Natural killer cell (primary cell): Measurements from ENCODE around the gene HECTD4. TPM values are rescaled to one million over a fixed set of nuclear protein-coding genes. Genes with fewer than 3 reads are reported as not detected.
A peak's percentile ranks its signal among the peaks of the same experiment; 100 is the strongest.

Experiments used
- ATAC-seq, 3 donors: fragments of 150-1000 bp in 2 of 3; fragments of 200-7000 bp in 1 of 3; cut with Tn5 transposase; 1 replicate in 1 of 3; 2 replicates in 2 of 3; pipeline ENCODE4 v1.10.0; 2021; ENCODE audit warnings: mild to moderate bottlenecking in 2 of 3, moderate library complexity in 2 of 3
- DNase-seq, 2 donors: peaks; one replicate each; pipeline versions ENCODE4 v3.0.0 to v3.0.0-alpha.2; 2013 to 2021; ENCODE audit warnings: mixed read lengths in 1 of 2
- H3K27ac ChIP-seq: one replicate; pipeline ENCODE4 v1.5.1; 2013; ENCODE audit warnings: mild to moderate bottlenecking, low read length
- H3K27me3 ChIP-seq: one replicate; pipeline ENCODE4 v1.6.1; 2013; ENCODE audit warnings: low read length; ENCODE audit not compliant: control insufficient read depth, insufficient read depth
- H3K36me3 ChIP-seq: one replicate; pipeline ENCODE4 v1.6.1; 2013; ENCODE audit warnings: low read length; ENCODE audit not compliant: control insufficient read depth, insufficient read depth
- H3K4me1 ChIP-seq: one replicate; pipeline ENCODE4 v1.6.1; 2013; ENCODE audit warnings: low read length; ENCODE audit not compliant: control insufficient read depth, insufficient read depth
- H3K4me3 ChIP-seq: one replicate; pipeline ENCODE4 v1.5.1; 2013; ENCODE audit warnings: low read length
- H3K9me3 ChIP-seq: one replicate; pipeline ENCODE4 v1.6.1; 2013; ENCODE audit warnings: low read length; ENCODE audit not compliant: control insufficient read depth, insufficient read depth
- H3K27ac Mint-ChIP-seq, 2 donors: one replicate each; pipeline ENCODE4 v1.8.0; 2022; ENCODE audit warnings: mild to moderate bottlenecking in 2 of 2, mixed read lengths in 2 of 2, moderate library complexity in 1 of 2
- H3K27me3 Mint-ChIP-seq, 2 donors: one replicate each; pipeline ENCODE4 v1.8.0; 2022; ENCODE audit warnings: low read depth in 2 of 2, mixed read lengths in 2 of 2
- H3K36me3 Mint-ChIP-seq: one replicate; pipeline ENCODE4 v1.8.0; 2022; ENCODE audit warnings: mixed read lengths
- H3K4me1 Mint-ChIP-seq, 2 donors: one replicate each; pipeline ENCODE4 v1.8.0; 2022; ENCODE audit warnings: mixed read lengths in 2 of 2
- H3K4me3 Mint-ChIP-seq: one replicate; pipeline ENCODE4 v1.8.0; 2022; ENCODE audit warnings: mild to moderate bottlenecking, moderate library complexity, mixed read lengths
- H3K9me3 Mint-ChIP-seq, 2 donors: one replicate each; pipeline ENCODE4 v1.8.0; 2022; ENCODE audit warnings: mixed read lengths in 2 of 2
- WGBS: methylation state at CpG from one replicate; pipeline ENCODE4 v1.1.7; 2013; ENCODE audit warnings: missing lambda C conversion rate; ENCODE audit not compliant: insufficient coverage; 5-methylcytosine and 5-hydroxymethylcytosine counted together
- intact Hi-C: fragments of 100-400 bp; cut with micrococcal nuclease; formaldehyde crosslinking; loops from one replicate; pipeline ENCODE4 v1.14.2; 2022
- total RNA-seq, 4 donors: library from RNA; stranded (reverse); fragments of 120-200 nt in 1 of 4; gene quantifications; one replicate each; pipeline versions ENCODE4 v1.2.3 to v1.2.4, GENCODE V29; 2013 to 2022
- TF ChIP-seq, protein P1 (sequence below): fragments of 200-600 bp; IDR thresholded peaks from one replicate; pipeline ENCODE4 v1.8.0; 2022; ENCODE audit warnings: antibody characterized with exemption

Gene HECTD4
- total RNA-seq, 3 donors from 2014 or later (not counting 1 experiment from before 2014, with no cell fraction given), result 66.9 to 82.6 (median 79.2) TPM

DNA sequence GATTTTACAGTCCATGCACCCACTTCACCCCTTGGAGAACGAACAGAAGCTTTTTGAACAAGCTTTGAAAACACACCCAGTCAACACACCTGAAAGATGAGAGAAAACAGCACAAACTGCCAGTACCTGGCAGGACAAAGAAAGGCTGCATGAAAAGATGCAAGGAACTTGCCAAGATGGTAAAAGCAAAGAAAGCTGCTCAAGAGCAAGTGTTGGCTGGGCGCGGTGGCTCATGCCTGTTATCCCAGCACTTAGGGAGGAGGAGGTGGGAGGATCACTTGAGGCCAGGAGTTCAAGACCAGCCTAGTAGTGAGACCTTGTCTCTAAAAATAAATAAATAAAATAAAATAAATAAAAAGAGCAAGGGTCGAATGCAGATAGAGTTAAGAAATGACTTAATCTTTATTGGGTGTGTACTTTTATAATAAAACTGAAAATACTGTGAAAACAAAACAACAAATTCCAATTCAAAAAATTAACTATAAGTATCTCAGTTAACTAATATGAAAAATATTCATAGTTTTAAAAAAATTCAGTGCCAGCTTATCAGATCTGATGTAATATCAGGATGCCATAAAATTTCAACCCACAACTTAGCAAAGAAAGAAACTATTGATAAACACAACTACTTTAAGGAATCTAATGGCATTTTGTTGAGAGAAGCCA is 59.2 kb downstream of the HECTD4 start:
- intact Hi-C loops, result no loop called here
- ATAC-seq (no peak), DNase-seq (no peak)
- Histone ChIP-seq H3K27me3 (no peaks in the 10 kb centered on the region), H3K9me3 (no peaks in the 10 kb centered on the region), H3K36me3 (peaks cover 5% of the 10 kb centered on the region), H3K27ac (no peak overlapping the region), H3K4me1 (no peaks in the 10 kb centered on the region), H3K4me3 (no peak overlapping the region)
- H3K9me3 Mint-ChIP-seq, result no peaks in the 10 kb centered on the region
- peak overlapping the region in 1 of 2 donors; percentile 29 for H3K27ac Mint-ChIP-seq
- no peaks in the 10 kb centered on the region for H3K27me3 Mint-ChIP-seq
- 91% methylated on average over 3 of the region's 4 CpGs for WGBS
- H3K4me3 Mint-ChIP-seq, result no peak overlapping the region
- TF ChIP-seq, protein P1, sequence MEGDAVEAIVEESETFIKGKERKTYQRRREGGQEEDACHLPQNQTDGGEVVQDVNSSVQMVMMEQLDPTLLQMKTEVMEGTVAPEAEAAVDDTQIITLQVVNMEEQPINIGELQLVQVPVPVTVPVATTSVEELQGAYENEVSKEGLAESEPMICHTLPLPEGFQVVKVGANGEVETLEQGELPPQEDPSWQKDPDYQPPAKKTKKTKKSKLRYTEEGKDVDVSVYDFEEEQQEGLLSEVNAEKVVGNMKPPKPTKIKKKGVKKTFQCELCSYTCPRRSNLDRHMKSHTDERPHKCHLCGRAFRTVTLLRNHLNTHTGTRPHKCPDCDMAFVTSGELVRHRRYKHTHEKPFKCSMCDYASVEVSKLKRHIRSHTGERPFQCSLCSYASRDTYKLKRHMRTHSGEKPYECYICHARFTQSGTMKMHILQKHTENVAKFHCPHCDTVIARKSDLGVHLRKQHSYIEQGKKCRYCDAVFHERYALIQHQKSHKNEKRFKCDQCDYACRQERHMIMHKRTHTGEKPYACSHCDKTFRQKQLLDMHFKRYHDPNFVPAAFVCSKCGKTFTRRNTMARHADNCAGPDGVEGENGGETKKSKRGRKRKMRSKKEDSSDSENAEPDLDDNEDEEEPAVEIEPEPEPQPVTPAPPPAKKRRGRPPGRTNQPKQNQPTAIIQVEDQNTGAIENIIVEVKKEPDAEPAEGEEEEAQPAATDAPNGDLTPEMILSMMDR, result no peak
- H3K36me3 Mint-ChIP-seq, result no peaks in the 10 kb centered on the region
- H3K4me1 Mint-ChIP-seq, result peaks cover 9 to 23% of the 10 kb centered on the region in 2 donors

DNA sequence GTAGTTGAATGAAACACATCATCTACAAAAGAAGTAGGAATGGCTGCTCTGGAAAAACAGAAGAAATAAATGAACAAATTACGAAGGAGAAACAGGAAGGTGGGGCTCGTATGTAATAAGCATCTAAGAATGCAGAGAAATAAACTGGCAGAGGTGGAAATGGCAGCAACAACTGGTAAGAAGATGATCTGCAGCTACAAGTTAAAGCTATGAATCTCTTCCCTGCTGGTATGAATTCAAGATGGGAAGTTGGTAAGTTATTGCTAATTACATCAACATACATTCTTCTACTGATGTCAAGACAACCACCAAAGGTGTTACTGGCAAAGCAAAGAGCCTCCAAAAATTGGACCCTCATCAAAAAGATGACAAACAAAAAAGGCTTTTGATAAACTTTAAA is 59.8 kb downstream of the HECTD4 start:
- Histone ChIP-seq H3K27me3 (no peaks in the 10 kb centered on the region), H3K27ac (no peak overlapping the region), H3K4me3 (no peak overlapping the region), H3K36me3 (peaks cover 5% of the 10 kb centered on the region), H3K4me1 (no peaks in the 10 kb centered on the region), H3K9me3 (no peaks in the 10 kb centered on the region)
- ATAC-seq, result no peak
- TF ChIP-seq, protein P1, result no peak
- H3K27me3 Mint-ChIP-seq, result no peaks in the 10 kb centered on the region
- peak overlapping the region in 1 of 2 donors; percentile 29 for H3K27ac Mint-ChIP-seq
- WGBS, result 95% methylated on average over 2 of the region's 2 CpGs
- no peak overlapping the region for H3K4me3 Mint-ChIP-seq
- H3K4me1 Mint-ChIP-seq, result peaks cover 9 to 23% of the 10 kb centered on the region in 2 donors
- no peaks in the 10 kb centered on the region for H3K36me3 Mint-ChIP-seq
- H3K9me3 Mint-ChIP-seq, result no peaks in the 10 kb centered on the region
- DNase-seq, result no peak
- intact Hi-C loops, result no loop called here

DNA sequence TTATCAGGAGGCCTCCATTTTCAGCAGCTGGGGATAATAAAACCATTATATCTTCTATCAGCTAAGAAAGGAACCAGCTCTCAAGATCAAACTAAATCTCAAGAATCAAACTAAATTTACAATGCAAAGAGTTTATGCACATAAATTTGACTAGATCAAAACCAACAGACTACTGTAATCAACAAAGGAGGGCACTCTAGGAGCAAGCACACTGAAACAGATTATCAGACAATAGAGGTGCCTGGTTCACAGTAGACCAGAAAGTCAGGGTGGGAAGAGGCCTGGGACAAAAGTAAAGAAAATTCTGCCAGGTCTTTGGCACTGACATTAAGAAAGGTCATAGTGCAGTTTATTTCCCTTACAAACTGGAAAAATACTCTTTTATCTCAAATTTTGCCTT is 61.0 kb downstream of the HECTD4 start:
- H3K27ac Mint-ChIP-seq, result no peak overlapping the region
- peaks cover 5% of the 10 kb centered on the region for H3K36me3 ChIP-seq
- no peaks in the 10 kb centered on the region for H3K9me3 ChIP-seq
- no peaks in the 10 kb centered on the region for H3K9me3 Mint-ChIP-seq
- H3K27me3 ChIP-seq, result no peaks in the 10 kb centered on the region
- TF ChIP-seq, protein P1, result no peak
- no peak overlapping the region for H3K4me3 ChIP-seq
- no peak for DNase-seq
- H3K4me1 ChIP-seq, result no peaks in the 10 kb centered on the region
- H3K4me1 Mint-ChIP-seq, result peaks cover 12 to 26% of the 10 kb centered on the region in 2 donors
- H3K36me3 Mint-ChIP-seq, result no peaks in the 10 kb centered on the region
- H3K27ac ChIP-seq, result no peak overlapping the region
- no peak overlapping the region for H3K4me3 Mint-ChIP-seq
- intact Hi-C loops, result no loop called here
- no peak for ATAC-seq
- H3K27me3 Mint-ChIP-seq, result no peaks in the 10 kb centered on the region

DNA sequence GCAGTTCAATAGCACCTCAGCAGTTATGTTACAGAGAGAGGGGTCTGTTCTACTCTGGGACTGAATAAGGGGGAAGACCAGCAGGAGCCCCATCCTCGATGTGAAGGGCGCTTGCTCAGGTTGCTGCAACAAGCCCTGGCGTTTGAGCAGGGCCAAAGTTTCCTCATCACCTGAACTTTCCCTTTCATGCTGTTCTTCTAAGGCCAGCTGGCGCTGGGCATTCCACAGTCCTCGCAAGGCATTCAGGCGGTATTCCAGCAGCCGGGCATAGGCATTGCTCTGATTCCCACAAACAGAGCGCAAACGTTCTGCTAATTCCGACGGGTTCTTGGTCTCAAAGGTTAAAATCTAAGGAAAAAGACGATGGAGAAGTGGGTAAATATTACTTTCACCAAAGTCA is 62.8 kb downstream of the HECTD4 start:
- Mint-ChIP-seq H3K9me3 (no peaks in the 10 kb centered on the region), H3K36me3 (no peaks in the 10 kb centered on the region), H3K27me3 (no peaks in the 10 kb centered on the region), H3K4me1 (peaks cover 16 to 23% of the 10 kb centered on the region in 2 donors), H3K27ac (no peak overlapping the region), H3K4me3 (no peak overlapping the region)
- Histone ChIP-seq H3K4me3 (no peak overlapping the region), H3K27me3 (no peaks in the 10 kb centered on the region), H3K27ac (no peak overlapping the region), H3K36me3 (peaks cover 5% of the 10 kb centered on the region), H3K4me1 (no peaks in the 10 kb centered on the region), H3K9me3 (no peaks in the 10 kb centered on the region)
- TF ChIP-seq, protein P1, result no peak
- intact Hi-C loops, result no loop called here
- no peak for ATAC-seq
- DNase-seq, result no peak
- 95% methylated on average over 11 of the region's 12 CpGs for WGBS
